Activated naive CD4-positive, alpha-beta T cell treated with anti-CD3 and anti-CD28 coated beads, Interleukin-2, amount 10 ng/mL, durations not matched to agents 7 days and 5 days (primary cell): Measurements from ENCODE around the gene PERM1.

Source experiments
- CTCF ChIA-PET: fragments of 350-600 bp; sonication (Branson Sonifier 250); formaldehyde crosslinking; loops from one replicate; lab custom pipeline; 2021; ENCODE audit warnings: antibody characterized with exemption; lab: Charles Lee
- DNase-seq: peaks from one replicate; pipeline ENCODE4 v3.0.0-alpha.2; 2020
- H3K27ac Mint-ChIP-seq: one replicate; pipeline ENCODE4 v1.8.0; 2021; ENCODE audit warnings: mild to moderate bottlenecking, moderate library complexity, mixed read lengths
- H3K27me3 Mint-ChIP-seq: one replicate; pipeline ENCODE4 v1.8.0; 2021; ENCODE audit warnings: mild to moderate bottlenecking, mixed read lengths
- H3K36me3 Mint-ChIP-seq: one replicate; pipeline ENCODE4 v1.8.0; 2021; ENCODE audit warnings: mixed read lengths
- H3K4me1 Mint-ChIP-seq: one replicate; pipeline ENCODE4 v1.8.0; 2021; ENCODE audit warnings: mixed read lengths
- H3K4me3 Mint-ChIP-seq: one replicate; pipeline ENCODE4 v1.8.0; 2021; ENCODE audit warnings: mild to moderate bottlenecking, moderate library complexity, mixed read lengths
- H3K9me3 Mint-ChIP-seq: one replicate; pipeline ENCODE4 v1.8.0; 2021; ENCODE audit warnings: mixed read lengths

PERM1 gene

GRCh38 chr1:964691-965525 lies 17.0 kb downstream of the PERM1 start:
- Mint-ChIP-seq H3K4me1 (peaks cover 21% of the 10 kb centered on the region), H3K9me3 (peaks cover 7% of the 10 kb centered on the region), H3K36me3 (no peaks in the 10 kb centered on the region), H3K4me3 (no peak overlapping the region), H3K27ac (no peak overlapping the region), H3K27me3 (peaks cover 28% of the 10 kb centered on the region)
- CTCF ChIA-PET, result no interaction called here
- DNase-seq, result no peak

GRCh38 chr1:963746-964525 lies 18.0 kb downstream of the PERM1 start:
- Mint-ChIP-seq H3K36me3 (no peaks in the 10 kb centered on the region), H3K4me3 (no peak overlapping the region), H3K27ac (no peak overlapping the region), H3K4me1 (peaks cover 21% of the 10 kb centered on the region), H3K9me3 (no peaks in the 10 kb centered on the region), H3K27me3 (peaks cover 24% of the 10 kb centered on the region)
- DNase-seq, result no peak
- CTCF ChIA-PET, result no interaction called here

- Mint-ChIP-seq H3K4me3 (no peak overlapping the region), H3K36me3 (peaks cover 2% of the 10 kb centered on the region), H3K27ac (no peak overlapping the region), H3K27me3 (peaks cover 18% of the 10 kb centered on the region), H3K4me1 (peaks cover 25% of the 10 kb centered on the region), H3K9me3 (no peaks in the 10 kb centered on the region)
- CTCF ChIA-PET, result no interaction called here
- no peak for DNase-seq
Measured at GRCh38 chr1:963301-963651, 18.6 kb downstream of the PERM1 start.

DNA sequence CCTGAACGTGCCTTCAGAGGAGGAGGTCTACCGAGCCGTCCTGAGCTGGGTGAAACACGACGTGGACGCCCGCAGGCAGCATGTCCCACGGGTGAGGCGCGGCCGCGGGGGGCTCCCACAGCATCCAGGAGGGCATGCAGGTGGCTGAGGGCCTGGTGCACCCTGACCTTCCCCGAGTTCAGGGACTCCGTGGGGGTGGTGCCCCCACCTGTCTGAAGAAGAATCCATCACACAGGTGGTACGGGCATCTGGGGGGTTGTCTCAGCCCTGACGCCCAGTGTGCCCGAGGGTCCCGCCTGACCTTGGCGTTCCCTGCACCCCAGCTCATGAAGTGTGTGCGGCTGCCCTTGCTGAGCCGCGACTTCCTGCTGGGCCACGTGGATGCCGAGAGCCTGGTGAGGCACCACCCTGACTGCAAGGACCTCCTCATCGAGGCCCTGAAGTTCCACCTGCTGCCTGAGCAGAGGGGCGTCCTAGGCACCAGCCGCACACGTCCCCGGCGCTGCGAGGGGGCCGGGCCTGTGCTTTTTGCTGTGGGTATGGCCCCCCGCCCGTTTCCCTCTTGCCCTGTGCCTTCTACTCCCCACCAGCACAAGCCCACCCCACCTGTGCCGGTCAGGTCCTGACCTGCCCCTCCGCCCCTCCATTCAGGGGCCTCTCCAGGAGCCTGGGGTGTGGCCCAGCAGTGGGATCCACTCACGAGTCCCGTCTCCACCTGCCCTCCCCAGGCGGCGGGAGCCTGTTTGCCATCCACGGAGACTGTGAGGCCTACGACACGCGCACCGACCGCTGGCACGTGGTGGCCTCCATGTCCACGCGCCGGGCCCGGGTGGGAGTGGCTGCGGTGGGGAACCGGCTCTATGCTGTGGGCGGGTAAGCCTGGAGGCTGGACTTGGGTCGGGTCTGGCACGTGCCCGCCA lies 19.3 kb downstream of the PERM1 start:
- peaks cover 14% of the 10 kb centered on the region for H3K27me3 Mint-ChIP-seq
- H3K27ac Mint-ChIP-seq, result no peak overlapping the region
- H3K9me3 Mint-ChIP-seq, result no peaks in the 10 kb centered on the region
- H3K4me1 Mint-ChIP-seq, result peaks cover 29% of the 10 kb centered on the region
- H3K36me3 Mint-ChIP-seq, result peaks cover 2% of the 10 kb centered on the region
- CTCF ChIA-PET, result no interaction called here
- peak overlapping the region; percentile 65 for H3K4me3 Mint-ChIP-seq
- DNase-seq, result no peak

GRCh38 chr1:961132-961669 lies 20.7 kb downstream of the PERM1 start:
- peak overlapping the region; percentile 65 for H3K4me3 Mint-ChIP-seq
- CTCF ChIA-PET, result no interaction called here
- H3K9me3 Mint-ChIP-seq, result no peaks in the 10 kb centered on the region
- H3K4me1 Mint-ChIP-seq, result peaks cover 31% of the 10 kb centered on the region
- no peak for DNase-seq
- no peak overlapping the region for H3K27ac Mint-ChIP-seq
- peaks cover 6% of the 10 kb centered on the region for H3K27me3 Mint-ChIP-seq
- H3K36me3 Mint-ChIP-seq, result peaks cover 4% of the 10 kb centered on the region

- H3K27me3 Mint-ChIP-seq, result peaks cover 6% of the 10 kb centered on the region
- CTCF ChIA-PET, result no interaction called here
- peak within 1 kb of the TSS; percentile 88 for H3K4me3 Mint-ChIP-seq
- H3K36me3 Mint-ChIP-seq, result peaks cover 6% of the 10 kb centered on the region
- peak; percentile 86 for DNase-seq
- no peaks in the 10 kb centered on the region for H3K9me3 Mint-ChIP-seq
- H3K4me1 Mint-ChIP-seq, result peaks cover 29% of the 10 kb centered on the region
- no peak within 1 kb of the TSS for H3K27ac Mint-ChIP-seq
Measured at GRCh38 chr1:960363-961131, 21.3 kb downstream of the PERM1 start, which contains the start of gene KLHL17. Gene KLHL17 (plus strand): TSS chr1:960584. CDS start chr1:960694, 110 bp downstream.

- Mint-ChIP-seq H3K4me3 (peak overlapping the region; percentile 88), H3K4me1 (peaks cover 26% of the 10 kb centered on the region), H3K36me3 (peaks cover 12% of the 10 kb centered on the region), H3K27ac (no peak overlapping the region), H3K9me3 (no peaks in the 10 kb centered on the region), H3K27me3 (peaks cover 6% of the 10 kb centered on the region)
- DNase-seq, result no peak
- CTCF ChIA-PET, result no interaction called here
Measured at GRCh38 chr1:959731-960362, 22.0 kb downstream of the PERM1 start.

- H3K27ac Mint-ChIP-seq, result peak within 1 kb of the TSS; percentile 64
- peaks cover 6% of the 10 kb centered on the region for H3K27me3 Mint-ChIP-seq
- H3K36me3 Mint-ChIP-seq, result peaks cover 17% of the 10 kb centered on the region
- DNase-seq, result peak; percentile 96
- H3K4me1 Mint-ChIP-seq, result peaks cover 26% of the 10 kb centered on the region
- peak within 1 kb of the TSS; percentile 88 for H3K4me3 Mint-ChIP-seq
- CTCF ChIA-PET, result no interaction called here
- no peaks in the 10 kb centered on the region for H3K9me3 Mint-ChIP-seq
Measured at GRCh38 chr1:958823-959730, 22.8 kb downstream of the PERM1 start, which contains the start of gene NOC2L. Gene NOC2L (minus strand): TSS chr1:959256. CDS start chr1:959240, 16 bp downstream.

DNA sequence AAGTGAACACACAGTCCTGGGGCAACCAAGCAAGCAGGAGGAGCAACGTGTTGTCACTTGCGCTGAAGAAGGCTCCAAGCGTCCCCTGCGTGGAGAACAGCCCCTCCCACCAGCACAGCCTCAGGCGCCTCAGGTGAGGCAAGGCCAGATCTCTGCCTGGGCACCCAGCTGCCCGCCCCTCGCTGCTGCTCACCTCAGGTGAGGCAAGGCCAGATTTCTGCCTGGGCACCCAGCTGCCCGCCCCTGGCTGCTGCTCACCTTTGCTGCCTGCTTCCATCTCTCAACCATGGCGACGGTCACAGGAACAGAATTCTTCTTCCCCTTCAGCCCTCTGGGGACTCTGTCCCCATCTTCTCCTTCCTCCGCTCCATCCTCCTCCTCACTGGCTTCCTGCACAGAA lies 25.3 kb downstream of the PERM1 start:
- peaks cover 25% of the 10 kb centered on the region for H3K36me3 Mint-ChIP-seq
- H3K9me3 Mint-ChIP-seq, result no peaks in the 10 kb centered on the region
- peaks cover 6% of the 10 kb centered on the region for H3K27me3 Mint-ChIP-seq
- no peak overlapping the region for H3K4me3 Mint-ChIP-seq
- DNase-seq, result no peak
- H3K4me1 Mint-ChIP-seq, result peaks cover 23% of the 10 kb centered on the region
- CTCF ChIA-PET, result no interaction called here
- H3K27ac Mint-ChIP-seq, result no peak overlapping the region

DNA sequence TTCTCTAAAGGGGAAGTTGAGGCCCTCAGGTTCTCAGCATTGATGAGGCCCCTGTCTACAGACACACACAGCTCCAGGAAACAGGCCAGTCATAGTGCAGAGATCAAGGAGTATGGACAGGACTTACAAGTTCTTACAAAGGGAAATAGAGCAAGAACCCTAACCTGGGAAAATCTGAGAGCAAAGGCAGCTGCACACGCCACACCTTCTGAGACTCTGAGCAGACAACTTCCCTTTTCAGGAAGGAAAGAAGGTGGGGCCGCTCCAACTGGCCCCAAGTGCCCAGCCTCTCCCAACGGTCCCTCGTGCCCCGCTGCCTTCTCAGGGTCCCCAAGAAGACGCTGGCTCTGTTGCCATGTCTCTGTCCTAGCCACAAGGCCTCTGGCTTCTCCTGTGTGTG lies 26.4 kb downstream of the PERM1 start:
- peaks cover 31% of the 10 kb centered on the region for H3K36me3 Mint-ChIP-seq
- peaks cover 23% of the 10 kb centered on the region for H3K4me1 Mint-ChIP-seq
- no peaks in the 10 kb centered on the region for H3K9me3 Mint-ChIP-seq
- no peak for DNase-seq
- CTCF ChIA-PET, result no interaction called here
- no peak overlapping the region for H3K4me3 Mint-ChIP-seq
- peaks cover 6% of the 10 kb centered on the region for H3K27me3 Mint-ChIP-seq
- H3K27ac Mint-ChIP-seq, result no peak overlapping the region

- Mint-ChIP-seq H3K36me3 (peaks cover 36% of the 10 kb centered on the region), H3K27me3 (peaks cover under 1% of the 10 kb centered on the region), H3K4me3 (no peak overlapping the region), H3K4me1 (peaks cover 18% of the 10 kb centered on the region), H3K27ac (no peak overlapping the region), H3K9me3 (no peaks in the 10 kb centered on the region)
- no peak for DNase-seq
- CTCF ChIA-PET, result no interaction called here
Measured at GRCh38 chr1:954927-955326, 27.0 kb downstream of the PERM1 start.
